LNCaP clone FGC (cell line): ENCODE results near the gene NADSYN1.

Experiments
- DNase-seq: peaks from one replicate; pipeline ENCODE4 v3.0.0-alpha.2; 2011; ENCODE audit warnings: low read depth
- H3K4me3 ChIP-seq: 2 replicates; pipeline ENCODE4 v1.5.1; 2011; ENCODE audit warnings: mild to moderate bottlenecking, low read depth, low read length, control low read depth
- CTCF ChIP-seq: IDR thresholded peaks from 2 replicates; pipeline ENCODE4 v1.5.1; 2012; ENCODE audit warnings: mild to moderate bottlenecking; ENCODE audit not compliant: control insufficient read depth, insufficient read depth; ENCODE audit errors: extremely low read depth

Gene NADSYN1

GRCh38 chr11:71472357-71472885 lies 19.4 kb downstream of the NADSYN1 start:
- no peak for TF ChIP-seq CTCF
- DNase-seq, result no peak

GRCh38 chr11:71472941-71473792 lies 20.2 kb downstream of the NADSYN1 start:
- DNase-seq, result no peak

More at GRCh38 chr11:71472357-71472885, 19.4 kb downstream of the NADSYN1 start:
- H3K4me3 ChIP-seq, result no peak overlapping the region

GRCh38 chr11:71473793-71474080 lies 20.7 kb downstream of the NADSYN1 start:
- H3K4me3 ChIP-seq, result no peak overlapping the region
- no peak for TF ChIP-seq CTCF
- no peak for DNase-seq

More at GRCh38 chr11:71472941-71473792, 20.2 kb downstream of the NADSYN1 start:
- no peak for TF ChIP-seq CTCF
- H3K4me3 ChIP-seq, result no peak overlapping the region

- no peak for DNase-seq
- no peak for TF ChIP-seq CTCF
These were observed 21.3 kb downstream of the NADSYN1 start for GRCh38 chr11:71474141-71474770.

GRCh38 chr11:71474771-71475483 lies 21.9 kb downstream of the NADSYN1 start:
- no peak for DNase-seq
- no peak for TF ChIP-seq CTCF
- H3K4me3 ChIP-seq, result no peak overlapping the region

More at GRCh38 chr11:71474141-71474770, 21.3 kb downstream of the NADSYN1 start:
- no peak overlapping the region for H3K4me3 ChIP-seq

- no peak for DNase-seq
- no peak for TF ChIP-seq CTCF
- no peak overlapping the region for H3K4me3 ChIP-seq
These were observed 23.0 kb downstream of the NADSYN1 start for GRCh38 chr11:71476031-71476430.
